ENCODE data around the gene MAP7D3. TPM values are rescaled to one million over a fixed set of nuclear protein-coding genes. Genes with fewer than 3 reads are reported as not detected.
"Not testable (repeated sequence)": the region's sequence is repeated elsewhere in the genome, so short reads cannot be mapped to it uniquely, and the experiment has no call there.

MAP7D3 gene
- polyA plus RNA-seq, 4 donors = 12.1 to 18.2 (median 16.6) TPM

- no peak for DNase-seq (ENCODE audit: low read depth in 4 of 4, low spot score in 2 of 4)
Measured at GRCh38 chrX:136185401-136186022, 65.7 kb downstream of the MAP7D3 start.

- no peak for DNase-seq (ENCODE audit: low read depth in 4 of 4, low spot score in 2 of 4)
Measured at GRCh38 chrX:136183917-136184316, 67.3 kb downstream of the MAP7D3 start.

GRCh38 chrX:136183172-136183571 is 68.0 kb downstream of the MAP7D3 start:
- no peak for DNase-seq (ENCODE audit: low read depth in 4 of 4, low spot score in 2 of 4)

- no peak for DNase-seq (ENCODE audit: low read depth in 4 of 4, low spot score in 2 of 4)
Measured at GRCh38 chrX:136182414-136182813, 68.8 kb downstream of the MAP7D3 start.

- no peak for DNase-seq (ENCODE audit: low read depth in 4 of 4, low spot score in 2 of 4)
Measured at GRCh38 chrX:136179133-136179532, 72.1 kb downstream of the MAP7D3 start.

GRCh38 chrX:136176399-136176825 is 74.8 kb downstream of the MAP7D3 start:
- DNase-seq (ENCODE audit: low read depth in 4 of 4, low spot score in 2 of 4) = no peak

GRCh38 chrX:136171420-136171819 is 79.8 kb downstream of the MAP7D3 start:
- no peak for DNase-seq (ENCODE audit: low read depth in 4 of 4, low spot score in 2 of 4)

GRCh38 chrX:136170139-136170800 is 80.9 kb downstream of the MAP7D3 start:
- DNase-seq (ENCODE audit: low read depth in 4 of 4, low spot score in 2 of 4) = no peak

GRCh38 chrX:136168929-136169735 is 82.1 kb downstream of the MAP7D3 start:
- no peak for DNase-seq (ENCODE audit: low read depth in 4 of 4, low spot score in 2 of 4)

GRCh38 chrX:136167989-136168388 is 83.2 kb downstream of the MAP7D3 start:
- not testable (repeated sequence) for DNase-seq (ENCODE audit: low read depth in 4 of 4, low spot score in 2 of 4)

GRCh38 chrX:136166221-136166855 is 84.9 kb downstream of the MAP7D3 start:
- no peak for DNase-seq (ENCODE audit: low read depth in 4 of 4, low spot score in 2 of 4)

- DNase-seq (ENCODE audit: low read depth in 4 of 4, low spot score in 2 of 4) = no peak
Measured at GRCh38 chrX:136165406-136165805, 85.8 kb downstream of the MAP7D3 start.

GRCh38 chrX:136163689-136164088 is 87.5 kb downstream of the MAP7D3 start:
- no peak for DNase-seq (ENCODE audit: low read depth in 4 of 4, low spot score in 2 of 4)

Other genes starting within 250 kb of the MAP7D3 start
- gene FHL1, start 103.9 kb downstream of the MAP7D3 start, polyA plus RNA-seq (ENCODE audit: insufficient read length in 4 of 4) = 10 to 100 TPM; 54.1 to 61.2 (median 58.5) TPM
- gene ADGRG4, start 49.6 kb upstream of the MAP7D3 start, polyA plus RNA-seq (ENCODE audit: insufficient read length in 4 of 4) = not detected
- gene BRS3, start 236.5 kb upstream of the MAP7D3 start, polyA plus RNA-seq (ENCODE audit: insufficient read length in 4 of 4) = under 1 TPM in 1 of 4 donors, not detected in 3; 0.08 TPM
- 100 to 1,000 TPM in 3 of 4 donors, 10 to 100 TPM in 1; 98.1 to 122 (median 107) TPM for gene HTATSF1, start 246.2 kb upstream of the MAP7D3 start, polyA plus RNA-seq (ENCODE audit: insufficient read length in 4 of 4)

Data from left renal cortex interstitium (tissue), 4 donors.